Smooth muscle cell of bladder (primary cell): ENCODE results near the gene PNRC2. TPM values are rescaled to one million over a fixed set of nuclear protein-coding genes. Genes with fewer than 3 reads are reported as not detected.

Source experiments
- total RNA-seq: library from RNA; depleted of rRNA; stranded (reverse); fragments of >200 nt; gene quantifications from 2 replicates; pipeline ENCODE4 v1.2.3, GENCODE V29; 2014

Gene PNRC2
- total RNA-seq, result 70.0 and 78.8 TPM in 2 replicates

GRCh38 chr1:23959461-23960290 is at the start of gene PNRC2:
Gene PNRC2, plus strand, starts transcription at chr1:23959828. Its CDS starts 1,630 bp downstream, at chr1:23961458.

GRCh38 chr1:23913212-23913880 is 46.3 kb upstream of the PNRC2 start, which contains the start of gene CNR2:
Gene CNR2, minus strand, starts transcription at chr1:23913362. Its CDS starts 37,745 bp downstream, at chr1:23875617.

GRCh38 chr1:23979881-23980727 is 20.5 kb downstream of the PNRC2 start, which contains the start of gene SRSF10:
Gene SRSF10, minus strand, starts transcription at chr1:23980327. Its CDS starts 72 bp downstream, at chr1:23980255.

Other genes starting within 250 kb of the PNRC2 start
- gene ELOA, start 216.4 kb upstream of the PNRC2 start, total RNA-seq, result 16.5 and 17.9 TPM in 2 replicates
- 28.2 and 34.9 TPM in 2 replicates for gene PITHD1, start 181.4 kb upstream of the PNRC2 start, total RNA-seq
- 29.3 and 36.1 TPM in 2 replicates for gene LYPLA2, start 168.7 kb upstream of the PNRC2 start, total RNA-seq
- 11.4 and 13.4 TPM in 2 replicates for gene GALE, start 159.1 kb upstream of the PNRC2 start, total RNA-seq
- 52.0 and 53.9 TPM in 2 replicates for gene HMGCL, start 134.4 kb upstream of the PNRC2 start, total RNA-seq
- 5.6 and 9.0 TPM in 2 replicates for gene FUCA1, start 91.5 kb upstream of the PNRC2 start, total RNA-seq
- gene CNR2, start 46.5 kb upstream of the PNRC2 start, total RNA-seq, result not detected in 2 replicates
- 64.3 and 72.6 TPM in 2 replicates for gene SRSF10, start 20.5 kb downstream of the PNRC2 start, total RNA-seq
- gene MYOM3, start 152.3 kb downstream of the PNRC2 start, total RNA-seq, result 0.09 TPM in 1 of 2 replicates, not detected in the other
- gene IL22RA1, start 183.3 kb downstream of the PNRC2 start, total RNA-seq, result not detected in 2 replicates
- not detected in 2 replicates for gene IFNLR1, start 227.5 kb downstream of the PNRC2 start, total RNA-seq